Activated CD4-positive, alpha-beta T cell treated with anti-CD3 and anti-CD28 coated beads, Interleukin-2, Interleukin-6, amounts not matched to agents 100 ng/mL and 50 ng/mL, durations not matched to agents 16 hours and 8 hours (primary cell): ENCODE results near the gene ALKBH5.

Experiments used
- DNase-seq: peaks from one replicate; pipeline ENCODE4 v3.0.0-alpha.2; 2020

Gene ALKBH5

DNA sequence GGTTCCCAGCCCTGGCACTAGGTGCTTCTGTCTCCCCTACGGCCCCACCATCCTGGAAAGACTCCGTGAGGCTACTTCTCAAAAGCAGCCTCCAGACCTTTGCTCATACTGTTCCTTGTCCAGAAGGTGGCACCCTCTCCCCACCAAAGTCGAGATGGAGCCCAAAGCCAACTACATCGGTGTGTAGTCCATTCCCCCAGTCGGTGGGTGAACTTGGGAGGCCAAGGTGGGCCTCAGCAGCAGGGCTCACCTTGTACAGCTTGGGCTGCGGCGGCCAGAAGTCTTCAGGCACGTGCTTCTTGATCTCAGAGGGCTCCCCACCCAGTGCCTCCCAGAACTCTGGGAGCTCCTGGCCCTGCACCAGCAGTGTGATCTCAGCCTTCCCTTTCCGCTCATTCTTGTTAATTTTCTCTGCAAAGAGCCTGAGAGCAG is 64.7 kb downstream of the ALKBH5 start:
- DNase-seq = peak; percentile 78

- DNase-seq = no peak
Observed at GRCh38 chr17:18248811-18249210, 65.2 kb downstream of the ALKBH5 start.

- DNase-seq = no peak
Observed at GRCh38 chr17:18250259-18250658, 66.6 kb downstream of the ALKBH5 start.

- DNase-seq = no peak
Observed at GRCh38 chr17:18250708-18251107, 67.1 kb downstream of the ALKBH5 start.

DNA sequence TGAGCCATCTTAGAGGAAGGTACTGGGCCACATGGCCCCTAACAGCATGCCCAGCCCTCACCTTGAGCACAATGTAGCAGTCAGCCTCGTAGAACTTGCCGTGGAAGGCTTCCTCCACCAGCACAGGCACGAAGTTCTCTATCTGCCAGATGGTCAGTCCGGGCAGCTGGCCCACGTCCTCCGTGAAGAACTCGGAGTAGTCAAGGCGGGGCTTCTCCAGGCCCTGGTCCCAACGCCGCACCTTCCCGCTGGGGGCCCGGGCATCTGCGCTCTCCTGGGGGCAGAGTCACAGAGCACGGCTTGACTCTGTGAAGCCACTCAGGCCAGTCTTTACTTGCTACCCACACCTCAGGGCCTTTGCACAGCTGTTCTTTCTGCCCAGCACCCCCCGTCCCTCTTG is 67.6 kb downstream of the ALKBH5 start:
- DNase-seq = no peak

DNA sequence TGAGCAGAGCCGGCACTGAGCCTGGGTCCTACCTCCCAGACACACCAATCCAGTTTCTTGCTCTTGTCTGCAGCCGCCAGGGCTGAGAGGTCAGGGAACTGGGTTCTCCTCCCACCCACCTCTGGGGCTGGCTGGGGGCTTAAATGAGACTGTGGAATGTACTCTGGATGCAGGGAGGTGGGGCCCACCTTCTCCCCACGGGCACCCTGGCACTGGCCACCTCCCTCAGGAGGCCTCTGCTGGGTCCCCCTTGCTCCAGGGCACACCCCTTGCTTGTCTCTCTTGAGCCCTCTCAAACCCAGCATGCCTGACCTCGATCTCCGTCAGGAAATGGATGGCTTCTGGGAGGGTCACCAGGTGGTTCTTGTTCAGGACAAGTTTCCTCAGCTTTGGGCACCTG is 68.5 kb downstream of the ALKBH5 start:
- DNase-seq = no peak

DNA sequence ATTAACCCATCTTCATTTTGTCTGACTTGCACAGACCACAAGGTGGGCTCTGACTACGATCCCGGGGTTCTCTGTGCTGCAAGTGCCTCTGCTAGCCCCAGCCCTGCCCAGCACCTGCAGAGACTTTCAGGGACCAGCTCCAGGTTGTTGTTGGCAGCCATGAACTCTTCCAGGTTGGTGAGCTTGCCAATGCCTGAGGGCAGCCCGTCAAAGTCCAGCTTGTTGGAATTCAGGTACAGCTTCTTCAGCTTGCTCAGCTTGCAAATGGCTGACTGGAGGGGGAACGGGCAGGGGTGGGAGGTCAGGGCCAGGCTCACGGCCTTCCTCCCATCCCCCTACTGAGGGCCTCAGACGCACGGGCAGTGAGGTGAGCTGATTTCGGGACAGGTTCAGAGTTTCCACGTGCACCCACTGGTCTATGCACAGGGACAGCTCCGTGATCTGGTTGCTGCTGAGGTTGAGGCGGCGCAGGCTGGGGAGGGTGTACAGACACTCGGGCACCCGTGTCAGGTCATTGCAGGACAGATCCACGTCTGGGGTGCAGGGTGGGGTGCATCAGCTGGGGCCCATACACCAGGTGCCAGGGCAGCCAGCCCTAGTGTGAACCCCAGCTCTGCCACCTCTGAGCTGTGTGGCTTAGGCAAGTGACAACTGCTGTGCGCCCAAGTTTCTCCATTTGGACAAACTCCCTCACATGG is 69.7 kb downstream of the ALKBH5 start:
- no peak for DNase-seq

GRCh38 chr17:18253947-18254821 is 70.6 kb downstream of the ALKBH5 start:
- DNase-seq = no peak

DNA sequence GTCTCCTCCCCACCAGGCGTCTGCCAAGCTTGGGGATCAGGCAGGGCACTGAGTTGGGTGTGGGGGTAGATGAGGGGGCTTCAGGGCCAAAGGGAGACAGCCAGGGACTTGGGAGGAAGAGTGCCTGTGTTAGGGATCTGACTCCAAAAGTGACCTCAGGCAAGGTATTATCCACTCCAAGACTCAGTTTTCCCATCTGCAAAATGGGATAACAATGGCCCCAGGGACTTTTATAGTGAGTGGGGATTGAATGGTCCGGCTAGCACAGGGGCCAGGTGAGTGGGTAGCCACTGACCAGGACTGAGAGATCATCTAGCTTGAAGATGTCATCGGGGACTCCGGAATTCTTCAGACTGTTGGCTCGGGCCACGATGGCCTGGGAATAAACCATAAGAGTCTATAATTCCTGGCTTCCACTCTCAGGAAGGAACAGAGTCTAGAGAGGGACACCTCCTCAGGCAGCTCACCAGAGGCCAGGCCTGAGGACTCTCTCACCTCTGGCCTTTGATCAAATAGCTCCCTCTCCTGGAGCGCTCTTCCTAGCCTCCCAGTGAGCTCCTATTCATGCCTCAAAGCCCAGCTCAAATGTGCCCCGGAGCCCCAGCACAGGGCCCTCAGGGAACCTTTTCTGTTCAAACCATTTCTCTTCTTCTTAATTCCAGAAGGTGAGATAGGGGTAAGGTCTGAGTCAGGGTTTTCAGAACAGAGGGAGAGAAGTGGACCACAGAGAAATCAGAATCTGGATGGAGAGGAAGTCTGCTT is 71.4 kb downstream of the ALKBH5 start:
- DNase-seq = no peak

DNA sequence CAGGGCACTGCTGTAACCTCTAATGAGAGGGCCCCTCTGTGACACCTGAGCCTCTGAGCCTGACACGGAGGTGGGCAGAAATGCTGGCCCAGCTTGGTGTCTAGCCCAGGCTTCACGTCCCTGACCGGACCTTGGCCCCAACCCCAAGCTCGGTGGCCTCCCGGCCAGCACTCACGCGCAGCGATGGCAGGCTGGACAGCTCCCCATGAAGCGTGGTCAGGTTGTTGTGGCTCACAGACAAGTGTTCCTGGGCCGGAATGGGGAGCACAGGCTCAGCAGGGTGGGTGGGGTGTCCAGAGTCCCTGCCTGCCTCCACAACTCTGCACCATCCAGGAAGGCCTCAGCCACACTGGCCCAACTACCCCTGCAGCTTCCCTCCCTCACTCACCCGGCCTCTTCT is 72.7 kb downstream of the ALKBH5 start:
- DNase-seq = no peak

- no peak for DNase-seq
Observed at GRCh38 chr17:18256776-18257175, 73.1 kb downstream of the ALKBH5 start.

GRCh38 chr17:18257268-18257981 is 73.8 kb downstream of the ALKBH5 start:
- peak; percentile 48 for DNase-seq

GRCh38 chr17:18257982-18258355 is 74.3 kb downstream of the ALKBH5 start:
- peak; percentile 66 for DNase-seq

DNA sequence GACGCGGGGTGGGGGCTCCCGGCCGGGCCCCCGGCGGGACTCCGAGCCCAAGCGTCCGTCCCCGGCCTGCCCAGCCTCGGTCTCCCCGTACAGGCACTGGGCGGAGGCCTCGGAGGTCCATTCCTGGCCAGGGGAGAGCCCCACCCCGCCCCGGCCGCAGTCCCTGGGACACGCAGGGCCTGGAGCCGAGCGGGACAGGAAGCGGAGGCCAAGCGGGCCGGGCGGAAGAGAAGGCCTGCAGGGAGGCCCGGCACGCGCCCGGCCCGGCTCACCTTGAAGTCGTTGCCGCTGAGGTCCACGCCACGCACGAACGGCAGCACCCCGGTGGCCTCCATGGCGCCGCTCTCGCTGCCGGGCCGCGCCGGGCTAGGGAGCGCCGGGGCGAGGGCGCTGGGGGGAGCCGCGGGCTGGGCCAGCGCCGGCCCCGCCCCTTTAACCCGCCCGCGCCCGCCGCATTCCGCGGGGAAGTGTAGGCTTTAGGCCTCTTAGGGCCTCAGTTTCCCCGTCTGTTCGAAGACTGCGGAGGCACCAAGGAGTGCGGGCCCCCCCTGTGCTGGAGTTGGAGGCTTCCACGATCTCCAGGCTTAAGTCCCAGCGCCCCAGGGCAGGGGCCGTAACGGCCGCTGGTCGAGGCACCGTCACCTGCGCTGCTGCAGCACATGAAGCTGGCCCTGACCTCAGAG is 74.9 kb downstream of the ALKBH5 start, which contains the start of gene FLII:
TSS of gene FLII (minus strand) at position 383 of the 683 bp plus-strand sequence. CDS start at position 335, 48 bp downstream.
- DNase-seq = peak; percentile 61
